Gastroesophageal sphincter (tissue), 4 donors: Measurements from ENCODE around the gene SURF2. TPM values are rescaled to one million over a fixed set of nuclear protein-coding genes. Genes with fewer than 3 reads are reported as not detected.
"Not testable (repeated sequence)": the region's sequence is repeated elsewhere in the genome, so short reads cannot be mapped to it uniquely, and the experiment has no call there.

ENCODE experiments used
- ATAC-seq: fragments of 150-250 bp; one replicate; pipeline ENCODE4 v1.9.1; 2016; ENCODE audit warnings: mild to moderate bottlenecking, moderate library complexity
- H3K27ac ChIP-seq, 4 donors: fragments of 200-600 bp; sonication (generic) in 3 of 4; 1 replicate in 3 of 4; 2 replicates in 1 of 4; pipeline ENCODE4 v1.5.1; 2016 to 2019
- H3K27me3 ChIP-seq: fragments of 200-600 bp; sonication (generic); one replicate; pipeline ENCODE4 v1.5.1; 2019
- H3K36me3 ChIP-seq, 2 donors: fragments of 200-600 bp; sonication (generic); one replicate each; pipeline ENCODE4 v1.5.1; 2019; ENCODE audit warnings: control low read depth in 1 of 2
- H3K4me1 ChIP-seq, 3 donors: fragments of 200-600 bp; sonication (generic); 1 replicate in 2 of 3; 2 replicates in 1 of 3; pipeline ENCODE4 v1.5.1; 2016 to 2019; ENCODE audit warnings: control low read depth in 2 of 3
- H3K4me3 ChIP-seq, 2 donors: fragments of 200-600 bp; sonication (generic); one replicate each; pipeline ENCODE4 v1.5.1; 2019; ENCODE audit warnings: mild to moderate bottlenecking in 1 of 2, moderate library complexity in 1 of 2
- H3K9me3 ChIP-seq, 3 donors: fragments of 200-600 bp; sonication (generic); one replicate each; pipeline ENCODE4 v1.5.1; 2017 to 2019; ENCODE audit warnings: control low read depth in 2 of 3
- CTCF ChIP-seq, 4 experiments: fragments of 200-600 bp in 2 of 4; fragments of 450-650 bp in 2 of 4; sonication (generic) in 1 of 4; IDR thresholded peaks; one replicate each; pipeline ENCODE4 v1.5.1; 2017 to 2019; ENCODE audit warnings: antibody characterized with exemption in 4 of 4, mild to moderate bottlenecking in 2 of 4, moderate library complexity in 2 of 4
- EP300 ChIP-seq: sonication (generic); formaldehyde crosslinking; IDR thresholded peaks from one replicate; pipeline ENCODE4 v1.6.1; 2017; ENCODE audit warnings: antibody characterized with exemption, mild to moderate bottlenecking
- POLR2A ChIP-seq, 2 donors: fragments of 450-650 bp; IDR thresholded peaks; one replicate each; pipeline ENCODE4 v1.6.1; 2017; ENCODE audit warnings: antibody characterized with exemption in 2 of 2, mild to moderate bottlenecking in 2 of 2, moderate library complexity in 1 of 2
- POLR2AphosphoS5 ChIP-seq: sonication (generic); formaldehyde crosslinking; IDR thresholded peaks from one replicate; pipeline ENCODE4 v1.6.1; 2017; ENCODE audit warnings: antibody characterized with exemption
- WGBS, 2 donors: methylation state at CpG; one replicate each; pipeline ENCODE4 v1.1.5; 2018; ENCODE audit warnings: low coverage in 1 of 2; 5-methylcytosine and 5-hydroxymethylcytosine counted together
- total RNA-seq, 4 donors: library from RNA; depleted of rRNA; stranded (reverse); fragments of >200 nt; gene quantifications; one replicate each; pipeline ENCODE4 v1.1.0, GENCODE V29; 2016

Gene SURF2
- total RNA-seq, 4 donors from 2014 or later = 11.2 to 16.3 (median 15.3) TPM

- H3K27me3 ChIP-seq = peaks cover 43% of the 10 kb centered on the region
- no peak for TF ChIP-seq CTCF (IDR thresholded peaks at IDR 0.05)
- H3K9me3 ChIP-seq = no peaks in the 10 kb centered on the region
- H3K36me3 ChIP-seq = no peaks in the 10 kb centered on the region
- no peak for ATAC-seq
- WGBS, 2 donors = 86% methylated on average over 2 of the region's 12 CpGs; no CpG with 5 or more reads in 1 of the 2 donors
- no peak overlapping the region for H3K4me3 ChIP-seq
- H3K27ac ChIP-seq = no peak overlapping the region
- H3K4me1 ChIP-seq = no peaks in the 10 kb centered on the region
Measured at GRCh38 chr9:133389025-133389557, 32.7 kb downstream of the SURF2 start.

- TF ChIP-seq POLR2A (IDR thresholded peaks at IDR 0.05) (no peak), CTCF (IDR thresholded peaks at IDR 0.05) (no peak), EP300 (no peak), POLR2AphosphoS5 (no peak)
- WGBS, 2 donors = 20 to 80% methylated on average over 1 to 4 of the region's 13 CpGs
- Histone ChIP-seq H3K4me1 (no peaks in the 10 kb centered on the region), H3K36me3 (no peaks in the 10 kb centered on the region), H3K4me3 (no peak overlapping the region), H3K27ac (no peak overlapping the region), H3K27me3 (peaks cover 48% of the 10 kb centered on the region), H3K9me3 (no peaks in the 10 kb centered on the region)
- no peak for ATAC-seq
Measured at GRCh38 chr9:133389562-133389961, 33.2 kb downstream of the SURF2 start.

- ATAC-seq = no peak
- no peak overlapping the region for H3K27ac ChIP-seq
- no peak overlapping the region for H3K4me3 ChIP-seq
- no peaks in the 10 kb centered on the region for H3K36me3 ChIP-seq
- no peaks in the 10 kb centered on the region for H3K4me1 ChIP-seq
- peaks cover 59% of the 10 kb centered on the region for H3K27me3 ChIP-seq
- TF ChIP-seq EP300 = no peak
- no peak for TF ChIP-seq POLR2AphosphoS5
- no peak for TF ChIP-seq POLR2A (IDR thresholded peaks at IDR 0.05)
- no peak for TF ChIP-seq CTCF (IDR thresholded peaks at IDR 0.05)
- 73% methylated on average over 5 of the region's 7 CpGs; no CpG with 5 or more reads in 1 of the 2 donors for WGBS, 2 donors
- no peaks in the 10 kb centered on the region for H3K9me3 ChIP-seq
Measured at GRCh38 chr9:133390713-133391112, 34.4 kb downstream of the SURF2 start.

GRCh38 chr9:133391449-133391848, 35.1 kb downstream of the SURF2 start:
- not testable (repeated sequence) for H3K36me3 ChIP-seq, H3K27ac ChIP-seq, H3K4me3 ChIP-seq, ATAC-seq, H3K9me3 ChIP-seq, H3K4me1 ChIP-seq
- WGBS, 2 donors = no CpG with 5 or more reads among the region's 4 CpGs
- peaks cover 67% of the 10 kb centered on the region for H3K27me3 ChIP-seq

- not testable (repeated sequence) for ATAC-seq, H3K27ac ChIP-seq, H3K4me1 ChIP-seq, H3K9me3 ChIP-seq, H3K4me3 ChIP-seq, H3K36me3 ChIP-seq
- peaks cover 73% of the 10 kb centered on the region for H3K27me3 ChIP-seq
- no CpG with 5 or more reads among the region's 3 CpGs for WGBS, 2 donors
Measured at GRCh38 chr9:133392308-133392707, 36.0 kb downstream of the SURF2 start.

GRCh38 chr9:133393399-133393798, 37.0 kb downstream of the SURF2 start:
- Histone ChIP-seq H3K4me3 (no peak overlapping the region), H3K36me3 (no peaks in the 10 kb centered on the region), H3K27me3 (peaks cover 73% of the 10 kb centered on the region), H3K9me3 (no peaks in the 10 kb centered on the region), H3K27ac (no peak overlapping the region), H3K4me1 (no peaks in the 10 kb centered on the region)
- TF ChIP-seq POLR2A (IDR thresholded peaks at IDR 0.05) = no peak
- no peak for TF ChIP-seq CTCF (IDR thresholded peaks at IDR 0.05)
- TF ChIP-seq EP300 = no peak
- no peak for TF ChIP-seq POLR2AphosphoS5
- no peak for ATAC-seq
- WGBS, 2 donors = 80 to 88% methylated on average over 3 of the region's 3 CpGs
